GOT3 (cell line): ENCODE measurements around the gene SLC25A33.
"Not testable (repeated sequence)": the region's sequence is repeated elsewhere in the genome, so short reads cannot be mapped to it uniquely, and the experiment has no call there.

Experiments used
- DNase-seq: peaks from one replicate; lab custom pipeline; 2025; ENCODE audit warnings: mixed read lengths; lab: John Stamatoyannopoulos, UW

The SLC25A33 gene

GRCh38 chr1:9625030-9625429 is 85.8 kb downstream of the SLC25A33 start:
- DNase-seq, result not testable (repeated sequence)

GRCh38 chr1:9626201-9626608 is 86.9 kb downstream of the SLC25A33 start:
- no peak for DNase-seq

- DNase-seq, result no peak
These were observed 89.5 kb downstream of the SLC25A33 start for GRCh38 chr1:9628541-9629444.

GRCh38 chr1:9629445-9630201 is 90.4 kb downstream of the SLC25A33 start:
- no peak for DNase-seq

GRCh38 chr1:9630331-9631111 is 91.3 kb downstream of the SLC25A33 start:
- no peak for DNase-seq

GRCh38 chr1:9631613-9632012 is 92.3 kb downstream of the SLC25A33 start:
- DNase-seq, result no peak

- no peak for DNase-seq
These were observed 94.2 kb downstream of the SLC25A33 start for GRCh38 chr1:9633493-9633892.

GRCh38 chr1:9634582-9634981 is 95.3 kb downstream of the SLC25A33 start:
- DNase-seq, result no peak
